NCI-H510A treated with DMSO at 0.1 percent for 48 hours (cell line): ENCODE results near the gene DEGS2.

Experiments
- DNase-seq: peaks from one replicate; lab custom pipeline; 2025; lab: John Stamatoyannopoulos, UW

Gene DEGS2

GRCh38 chr14:100111931-100112704 lies 47.3 kb downstream of the DEGS2 start:
- no peak for DNase-seq

- DNase-seq = no peak
Observed at GRCh38 chr14:100110816-100111215, 48.6 kb downstream of the DEGS2 start.

GRCh38 chr14:100109594-100109955 lies 49.9 kb downstream of the DEGS2 start:
- no peak for DNase-seq

GRCh38 chr14:100108840-100109593 lies 50.4 kb downstream of the DEGS2 start:
- no peak for DNase-seq

GRCh38 chr14:100108042-100108825 lies 51.2 kb downstream of the DEGS2 start:
- peak; percentile 54 for DNase-seq

GRCh38 chr14:100107236-100107635 lies 52.2 kb downstream of the DEGS2 start:
- no peak for DNase-seq

GRCh38 chr14:100106250-100107112 lies 53.0 kb downstream of the DEGS2 start:
- DNase-seq = no peak

- no peak for DNase-seq
Observed at GRCh38 chr14:100105357-100106169, 53.9 kb downstream of the DEGS2 start.

- no peak for DNase-seq
Observed at GRCh38 chr14:100104523-100105300, 54.7 kb downstream of the DEGS2 start.

GRCh38 chr14:100104006-100104352 lies 55.5 kb downstream of the DEGS2 start:
- no peak for DNase-seq

- DNase-seq = no peak
Observed at GRCh38 chr14:100103250-100104005, 56.0 kb downstream of the DEGS2 start.

GRCh38 chr14:100102156-100102785 lies 57.2 kb downstream of the DEGS2 start:
- DNase-seq = no peak

GRCh38 chr14:100100032-100100703 lies 59.3 kb downstream of the DEGS2 start:
- no peak for DNase-seq

GRCh38 chr14:100098171-100098570 lies 61.3 kb downstream of the DEGS2 start:
- DNase-seq = no peak

- DNase-seq = no peak
Observed at GRCh38 chr14:100096656-100097055, 62.8 kb downstream of the DEGS2 start.
